Gastroesophageal sphincter (tissue), 3 donors: ENCODE measurements around the gene ANKS6.

Experiments used
- CTCF ChIP-seq, 4 experiments: fragments of 200-600 bp in 2 of 4; fragments of 450-650 bp in 2 of 4; sonication (generic) in 1 of 4; IDR thresholded peaks; one replicate each; pipeline ENCODE4 v1.5.1; 2017 to 2019; ENCODE audit warnings: antibody characterized with exemption in 4 of 4, mild to moderate bottlenecking in 2 of 4, moderate library complexity in 2 of 4
- EP300 ChIP-seq: sonication (generic); formaldehyde crosslinking; IDR thresholded peaks from one replicate; pipeline ENCODE4 v1.6.1; 2017; ENCODE audit warnings: antibody characterized with exemption, mild to moderate bottlenecking

GRCh38 chr9:98743818-98744611 is 52.3 kb downstream of the ANKS6 start:
- TF ChIP-seq CTCF (IDR thresholded peaks at IDR 0.05), result no peak
- no peak for TF ChIP-seq EP300
